ENCODE data around the gene WEE2.

WEE2 gene

GRCh38 chr7:141668853-141669252 lies 39.3 kb upstream of the WEE2 start:
- TF ChIP-seq, protein P1, sequence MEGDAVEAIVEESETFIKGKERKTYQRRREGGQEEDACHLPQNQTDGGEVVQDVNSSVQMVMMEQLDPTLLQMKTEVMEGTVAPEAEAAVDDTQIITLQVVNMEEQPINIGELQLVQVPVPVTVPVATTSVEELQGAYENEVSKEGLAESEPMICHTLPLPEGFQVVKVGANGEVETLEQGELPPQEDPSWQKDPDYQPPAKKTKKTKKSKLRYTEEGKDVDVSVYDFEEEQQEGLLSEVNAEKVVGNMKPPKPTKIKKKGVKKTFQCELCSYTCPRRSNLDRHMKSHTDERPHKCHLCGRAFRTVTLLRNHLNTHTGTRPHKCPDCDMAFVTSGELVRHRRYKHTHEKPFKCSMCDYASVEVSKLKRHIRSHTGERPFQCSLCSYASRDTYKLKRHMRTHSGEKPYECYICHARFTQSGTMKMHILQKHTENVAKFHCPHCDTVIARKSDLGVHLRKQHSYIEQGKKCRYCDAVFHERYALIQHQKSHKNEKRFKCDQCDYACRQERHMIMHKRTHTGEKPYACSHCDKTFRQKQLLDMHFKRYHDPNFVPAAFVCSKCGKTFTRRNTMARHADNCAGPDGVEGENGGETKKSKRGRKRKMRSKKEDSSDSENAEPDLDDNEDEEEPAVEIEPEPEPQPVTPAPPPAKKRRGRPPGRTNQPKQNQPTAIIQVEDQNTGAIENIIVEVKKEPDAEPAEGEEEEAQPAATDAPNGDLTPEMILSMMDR (IDR thresholded peaks at IDR 0.05; ENCODE audit: low read depth, low read length), result no peak
- no peak overlapping the region for H3K4me3 ChIP-seq (ENCODE audit: low read depth, low read length)

DNA sequence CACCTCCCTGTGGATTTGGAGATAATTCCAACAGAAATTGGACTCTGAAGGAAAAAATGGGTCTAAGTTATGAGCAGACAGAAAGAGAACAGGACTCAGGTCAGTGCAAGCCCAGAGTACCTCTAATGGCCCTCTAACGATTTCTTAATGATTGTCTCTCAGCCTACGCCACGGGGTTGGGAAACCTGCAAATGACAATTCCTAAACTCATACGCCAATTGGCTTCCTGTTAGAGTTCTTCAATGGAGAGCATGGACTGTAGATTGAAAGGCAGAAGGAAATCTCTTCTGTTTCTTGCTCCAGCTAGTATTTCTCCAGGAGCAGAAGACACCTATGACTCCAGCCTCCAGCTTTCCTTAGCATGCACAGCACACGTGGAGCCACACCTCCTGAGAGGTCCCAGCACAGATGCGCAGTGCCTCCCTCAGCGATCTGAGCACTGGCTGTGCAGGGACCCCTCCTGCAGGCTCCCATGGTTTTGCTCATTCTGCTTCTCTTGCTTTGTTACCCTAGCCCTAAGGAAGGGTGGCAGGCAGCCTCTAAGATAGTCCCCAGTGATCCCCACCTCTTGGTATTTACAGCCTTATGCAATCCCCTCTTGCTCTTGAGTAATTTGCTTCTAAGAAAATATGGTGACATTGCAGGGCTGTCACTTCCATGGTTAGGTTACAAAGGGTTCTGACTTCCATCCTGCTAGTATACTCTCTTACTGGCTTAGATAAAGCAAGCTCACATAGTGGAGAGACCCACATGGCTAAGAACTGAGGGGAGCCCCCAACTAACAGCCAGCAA lies 36.3 kb upstream of the WEE2 start:
- H3K4me3 ChIP-seq (ENCODE audit: low read depth, low read length), result no peak overlapping the region
- TF ChIP-seq, protein P1 (IDR thresholded peaks at IDR 0.05; ENCODE audit: low read depth, low read length), result no peak

GRCh38 chr7:141673346-141673745 lies 34.8 kb upstream of the WEE2 start:
- H3K4me3 ChIP-seq (ENCODE audit: low read depth, low read length), result no peak overlapping the region
- TF ChIP-seq, protein P1 (IDR thresholded peaks at IDR 0.05; ENCODE audit: low read depth, low read length), result no peak

DNA sequence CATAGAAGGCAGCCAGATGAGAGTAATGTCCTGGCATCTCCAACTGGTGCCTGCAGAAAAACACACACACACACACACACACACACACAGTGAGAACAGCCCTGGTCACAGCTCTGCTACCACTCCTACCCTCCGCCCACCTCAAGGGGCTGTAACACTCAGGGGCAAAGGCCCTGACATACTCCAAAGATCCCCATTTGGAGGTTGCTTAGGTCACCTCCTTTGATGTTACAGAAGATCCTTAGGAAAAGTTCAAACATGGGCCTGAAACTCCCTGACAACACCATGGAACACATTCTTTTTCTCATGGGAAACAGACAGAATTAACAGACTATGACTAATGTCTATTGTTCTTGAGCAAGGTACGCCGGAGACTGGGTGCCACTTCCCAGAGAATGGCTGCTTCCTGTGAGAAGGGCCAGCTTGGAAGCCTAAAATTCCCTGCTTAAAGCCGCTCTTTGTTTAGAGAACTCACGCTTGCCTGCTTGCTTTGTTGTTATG lies 33.9 kb upstream of the WEE2 start:
- H3K4me3 ChIP-seq (ENCODE audit: low read depth, low read length), result no peak overlapping the region
- TF ChIP-seq, protein P1 (IDR thresholded peaks at IDR 0.05; ENCODE audit: low read depth, low read length), result no peak

DNA sequence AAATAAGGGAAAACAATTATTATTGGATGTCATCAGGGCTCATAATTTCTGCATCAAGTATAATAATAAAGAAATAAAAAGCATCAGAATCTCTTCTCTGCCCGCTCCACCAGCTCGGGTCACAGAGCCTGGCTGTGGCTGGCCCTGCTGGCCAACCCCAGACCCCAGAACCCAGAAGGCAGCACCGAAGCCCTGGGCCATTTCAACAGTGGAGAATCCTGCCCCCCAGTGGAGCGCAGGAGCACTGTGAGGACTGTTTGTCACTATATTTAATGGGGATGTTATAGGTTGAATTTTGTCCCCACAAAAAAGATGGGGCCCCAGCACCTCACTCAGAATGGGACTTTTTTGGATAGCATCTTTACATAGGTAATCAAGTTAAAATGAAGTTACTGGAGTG lies 33.5 kb upstream of the WEE2 start:
- H3K4me3 ChIP-seq (ENCODE audit: low read depth, low read length), result no peak overlapping the region
- TF ChIP-seq, protein P1 (IDR thresholded peaks at IDR 0.05; ENCODE audit: low read depth, low read length), result no peak

- no peak overlapping the region for H3K4me3 ChIP-seq (ENCODE audit: low read depth, low read length)
- TF ChIP-seq, protein P1 (IDR thresholded peaks at IDR 0.05; ENCODE audit: low read depth, low read length), result no peak
Observed at GRCh38 chr7:141675436-141676215, 32.5 kb upstream of the WEE2 start.

DNA sequence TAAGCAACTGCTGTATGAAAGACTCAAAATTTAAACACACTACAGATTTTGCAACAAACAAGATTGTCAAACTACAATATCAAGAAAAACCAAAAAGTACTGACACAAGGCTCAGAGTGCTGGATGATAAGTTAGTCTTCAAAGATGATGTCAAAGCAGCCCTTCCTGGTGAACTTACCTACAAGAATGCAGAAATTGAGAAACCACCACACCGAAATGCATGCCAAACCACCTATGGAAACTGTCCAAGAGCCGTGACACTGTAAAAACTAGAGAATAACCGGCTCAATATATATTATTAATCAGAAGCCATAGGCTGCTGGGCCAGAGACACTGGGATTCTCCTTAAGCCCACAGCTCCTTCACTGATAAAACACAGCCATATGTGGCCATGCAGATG lies 31.5 kb upstream of the WEE2 start:
- TF ChIP-seq, protein P1 (IDR thresholded peaks at IDR 0.05; ENCODE audit: low read depth, low read length), result no peak
- H3K4me3 ChIP-seq (ENCODE audit: low read depth, low read length), result no peak overlapping the region
